ENCODE data around the gene GABRR3. TPM values are rescaled to one million over a fixed set of nuclear protein-coding genes. Genes with fewer than 3 reads are reported as not detected.

GABRR3 gene
- total and polyA plus RNA-seq, 2 experiments from 2014 or later, result not detected

DNA sequence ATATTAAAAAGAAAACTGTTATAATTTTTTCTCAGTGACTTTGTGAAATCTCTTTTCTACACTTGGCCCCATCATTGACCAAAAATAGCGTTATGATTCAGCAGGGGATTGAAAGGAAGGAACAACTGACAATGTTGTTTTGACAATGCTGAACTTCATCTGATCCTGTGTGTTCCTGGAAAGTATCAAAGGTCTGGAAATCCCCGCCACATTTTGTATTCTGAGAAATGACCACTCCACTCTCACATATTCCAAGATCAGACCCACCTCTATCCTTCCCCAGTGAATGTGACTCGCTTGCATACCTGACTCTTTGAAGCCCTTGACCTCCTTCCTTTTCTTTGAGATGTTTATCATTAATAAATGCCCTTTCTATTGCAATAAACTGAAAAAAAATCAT lies 53.2 kb downstream of the GABRR3 start:
- no peak overlapping the region for H3K27ac ChIP-seq
- no peaks in the 10 kb centered on the region for H3K27me3 ChIP-seq

DNA sequence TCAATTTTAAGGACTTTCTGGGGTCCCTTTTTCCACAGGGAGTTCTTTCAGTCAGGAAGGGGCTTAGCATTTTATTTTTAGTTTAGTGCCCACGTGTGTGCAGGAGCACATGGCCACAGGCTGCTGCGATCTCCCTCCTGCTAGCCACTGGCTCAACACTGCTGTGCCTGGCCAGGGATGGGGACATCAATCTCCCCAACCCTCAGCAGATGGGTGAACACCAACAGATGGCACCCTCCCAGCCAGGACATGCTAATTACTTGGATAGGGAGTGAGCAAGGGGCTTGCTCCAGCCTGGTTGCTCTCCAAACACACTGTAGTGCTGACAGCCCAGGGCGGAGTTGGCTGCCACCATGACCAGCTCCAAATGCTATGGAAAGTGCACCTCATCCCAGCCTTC lies 55.5 kb downstream of the GABRR3 start:
- no peak overlapping the region for H3K27ac ChIP-seq
- peaks cover 7% of the 10 kb centered on the region for H3K4me1 ChIP-seq (ENCODE audit: low read depth)
- no peak overlapping the region for H3K4me3 ChIP-seq
- TF ChIP-seq, protein P1, sequence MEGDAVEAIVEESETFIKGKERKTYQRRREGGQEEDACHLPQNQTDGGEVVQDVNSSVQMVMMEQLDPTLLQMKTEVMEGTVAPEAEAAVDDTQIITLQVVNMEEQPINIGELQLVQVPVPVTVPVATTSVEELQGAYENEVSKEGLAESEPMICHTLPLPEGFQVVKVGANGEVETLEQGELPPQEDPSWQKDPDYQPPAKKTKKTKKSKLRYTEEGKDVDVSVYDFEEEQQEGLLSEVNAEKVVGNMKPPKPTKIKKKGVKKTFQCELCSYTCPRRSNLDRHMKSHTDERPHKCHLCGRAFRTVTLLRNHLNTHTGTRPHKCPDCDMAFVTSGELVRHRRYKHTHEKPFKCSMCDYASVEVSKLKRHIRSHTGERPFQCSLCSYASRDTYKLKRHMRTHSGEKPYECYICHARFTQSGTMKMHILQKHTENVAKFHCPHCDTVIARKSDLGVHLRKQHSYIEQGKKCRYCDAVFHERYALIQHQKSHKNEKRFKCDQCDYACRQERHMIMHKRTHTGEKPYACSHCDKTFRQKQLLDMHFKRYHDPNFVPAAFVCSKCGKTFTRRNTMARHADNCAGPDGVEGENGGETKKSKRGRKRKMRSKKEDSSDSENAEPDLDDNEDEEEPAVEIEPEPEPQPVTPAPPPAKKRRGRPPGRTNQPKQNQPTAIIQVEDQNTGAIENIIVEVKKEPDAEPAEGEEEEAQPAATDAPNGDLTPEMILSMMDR (IDR thresholded peaks at IDR 0.05; ENCODE audit: low read depth, low read length), result no peak
- H3K9me3 ChIP-seq (ENCODE audit: low read depth), result no peaks in the 10 kb centered on the region
- peak in 1 of 2 donors; percentile 73 for DNase-seq (ENCODE audit: low read depth in 1 of 2, low spot score in 1 of 2)
- H3K36me3 ChIP-seq, result no peaks in the 10 kb centered on the region
- no peaks in the 10 kb centered on the region for H3K27me3 ChIP-seq

More for the DNA sequence above, 53.2 kb downstream of the GABRR3 start:
- Histone ChIP-seq H3K9me3 (ENCODE audit: low read depth) (no peaks in the 10 kb centered on the region), H3K4me3 (no peak overlapping the region), H3K36me3 (no peaks in the 10 kb centered on the region), H3K4me1 (ENCODE audit: low read depth) (peaks cover 7% of the 10 kb centered on the region)
- TF ChIP-seq, protein P1 (IDR thresholded peaks at IDR 0.05; ENCODE audit: low read depth, low read length), result no peak
- DNase-seq (ENCODE audit: low read depth in 1 of 2, low spot score in 1 of 2), result peak in 1 of 2 donors; percentile 30

DNA sequence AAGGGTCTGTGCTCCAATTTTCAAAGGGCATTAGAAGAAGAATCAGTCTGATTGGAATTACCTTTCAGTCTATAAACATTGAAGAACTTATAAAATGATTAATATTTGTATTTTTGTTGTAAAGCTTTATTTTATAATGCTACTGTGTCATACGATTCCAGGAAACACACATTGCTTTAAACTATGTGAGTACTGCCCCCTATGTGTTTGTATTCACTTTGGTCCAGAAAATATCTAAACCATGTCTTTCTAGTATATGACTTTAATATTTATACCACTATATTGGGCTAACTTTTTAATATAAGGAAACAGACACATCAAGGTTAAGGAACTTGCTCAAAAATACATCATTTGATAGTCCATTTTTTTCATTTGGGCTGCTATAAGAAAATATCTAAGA lies 59.6 kb downstream of the GABRR3 start:
- TF ChIP-seq, protein P1 (IDR thresholded peaks at IDR 0.05; ENCODE audit: low read depth, low read length), result peak; percentile 36
- no peaks in the 10 kb centered on the region for H3K9me3 ChIP-seq (ENCODE audit: low read depth)
- H3K36me3 ChIP-seq, result no peaks in the 10 kb centered on the region
- no peak overlapping the region for H3K4me3 ChIP-seq
- peaks cover 7% of the 10 kb centered on the region for H3K4me1 ChIP-seq (ENCODE audit: low read depth)
- H3K27me3 ChIP-seq, result peaks cover 4% of the 10 kb centered on the region
- H3K27ac ChIP-seq, result no peak overlapping the region
- DNase-seq (ENCODE audit: low read depth in 1 of 2, low spot score in 1 of 2), result no peak

DNA sequence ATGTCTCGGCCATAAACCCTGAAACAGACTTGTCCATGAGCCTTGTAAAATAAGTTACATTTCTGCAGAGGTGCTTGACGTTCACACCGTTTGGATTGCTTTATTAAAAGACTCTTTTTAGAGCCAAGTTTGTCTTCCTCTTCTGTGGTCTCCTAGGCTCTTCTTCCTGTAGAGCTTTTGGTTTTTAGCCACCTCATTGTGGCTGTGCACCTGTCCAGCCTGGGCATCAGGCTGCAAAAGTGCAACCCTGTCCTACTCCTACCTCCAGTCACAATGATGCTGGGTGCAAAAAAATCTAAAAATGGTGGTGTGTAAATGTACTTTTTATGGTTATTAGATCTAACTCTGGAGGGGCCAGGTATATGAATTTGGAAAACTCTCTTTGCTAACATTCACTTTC lies 60.1 kb downstream of the GABRR3 start:
- H3K4me3 ChIP-seq, result no peak overlapping the region
- peaks cover 7% of the 10 kb centered on the region for H3K4me1 ChIP-seq (ENCODE audit: low read depth)
- peaks cover 4% of the 10 kb centered on the region for H3K27me3 ChIP-seq
- no peaks in the 10 kb centered on the region for H3K9me3 ChIP-seq (ENCODE audit: low read depth)
- no peak for DNase-seq (ENCODE audit: low read depth in 1 of 2, low spot score in 1 of 2)
- H3K36me3 ChIP-seq, result no peaks in the 10 kb centered on the region
- TF ChIP-seq, protein P1 (IDR thresholded peaks at IDR 0.05; ENCODE audit: low read depth, low read length), result no peak
- H3K27ac ChIP-seq, result no peak overlapping the region

DNA sequence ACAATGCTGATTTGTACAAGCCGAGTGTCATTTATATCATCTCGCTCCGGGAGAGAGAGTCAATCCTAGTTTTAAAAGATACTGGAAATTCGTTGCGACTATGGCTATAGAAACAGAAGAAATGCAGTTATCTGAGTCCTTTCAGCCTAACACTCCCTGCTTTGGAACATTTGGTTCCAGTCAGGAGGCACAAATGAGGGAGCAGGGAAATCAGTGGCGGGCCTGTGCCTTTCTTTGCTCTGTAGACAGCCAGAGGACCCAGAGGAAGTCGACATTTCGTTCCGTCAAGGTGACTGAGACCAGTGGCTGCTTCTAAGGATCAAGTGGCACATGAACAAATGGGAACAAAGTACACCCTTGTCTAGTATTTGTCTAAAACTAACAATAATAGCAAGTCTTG lies 62.1 kb downstream of the GABRR3 start:
- TF ChIP-seq, protein P1 (IDR thresholded peaks at IDR 0.05; ENCODE audit: low read depth, low read length), result no peak
- no peak overlapping the region for H3K4me3 ChIP-seq
- no peak overlapping the region for H3K27ac ChIP-seq
- DNase-seq (ENCODE audit: low read depth in 1 of 2, low spot score in 1 of 2), result no peak
- H3K4me1 ChIP-seq (ENCODE audit: low read depth), result no peaks in the 10 kb centered on the region
- H3K9me3 ChIP-seq (ENCODE audit: low read depth), result no peaks in the 10 kb centered on the region
- H3K27me3 ChIP-seq, result peaks cover 4% of the 10 kb centered on the region
- no peaks in the 10 kb centered on the region for H3K36me3 ChIP-seq
